B cell (primary cell): ENCODE measurements around the gene LMO1. TPM values are rescaled to one million over a fixed set of nuclear protein-coding genes. Genes with fewer than 3 reads are reported as not detected.

Experiments used
- ATAC-seq: fragments of 200-7000 bp; cut with Tn5 transposase; one replicate; pipeline ENCODE4 v1.10.0; 2021; ENCODE audit warnings: low read depth, mild to moderate bottlenecking, moderate number of reproducible peaks, moderate library complexity
- CTCF ChIA-PET: fragments of 350-600 bp; sonication (Branson Sonifier 250); formaldehyde crosslinking; loops from one replicate; lab custom pipeline; 2021; ENCODE audit warnings: antibody characterized with exemption, inconsistent platforms; lab: Charles Lee
- POLR2A ChIA-PET: fragments of 350-600 bp; sonication (Branson Sonifier 250); formaldehyde crosslinking; loops from one replicate; lab custom pipeline; 2021; ENCODE audit warnings: antibody characterized with exemption; lab: Charles Lee
- DNase-seq: peaks from one replicate; pipeline ENCODE4 v3.0.0; 2013
- H2AFZ ChIP-seq: 2 replicates; pipeline ENCODE4 v1.6.1; 2012; ENCODE audit warnings: mild to moderate bottlenecking, low read depth, low read length; ENCODE audit not compliant: insufficient read depth, poor library complexity, severe bottlenecking
- H3K27ac ChIP-seq, 2 donors: 1 replicate in 1 of 2; 2 replicates in 1 of 2; pipeline ENCODE4 v1.5.1; 2012 to 2013; ENCODE audit warnings: low read length in 2 of 2, mild to moderate bottlenecking in 2 of 2, moderate library complexity in 1 of 2
- H3K27me3 ChIP-seq, 4 experiments: fragments of 200-600 bp in 1 of 4; sonication (generic) in 1 of 4; replicated peaks in 1 of 4; 1 replicate in 2 of 4; 2 replicates in 2 of 4; pipeline versions ENCODE4 v1.6.1 to v1.7.0; 2013 to 2016; ENCODE audit warnings: low read length in 3 of 4, mild to moderate bottlenecking in 2 of 4, mixed read lengths in 1 of 4, moderate library complexity in 1 of 4; ENCODE audit not compliant: insufficient read depth in 4 of 4, control insufficient read depth in 3 of 4; ENCODE audit errors: control extremely low read depth in 1 of 4
- H3K36me3 ChIP-seq, 2 experiments: replicated peaks in 1 of 2; 1 replicate in 1 of 2; 2 replicates in 1 of 2; pipeline versions ENCODE4 v1.6.1 to v1.7.1; 2013; ENCODE audit warnings: low read length in 1 of 2; ENCODE audit not compliant: insufficient read depth in 2 of 2, control insufficient read depth in 1 of 2; ENCODE audit errors: control extremely low read depth in 1 of 2, extremely low read depth in 1 of 2
- H3K4me1 ChIP-seq, 2 donors: fragments of 200-600 bp in 1 of 2; sonication (generic) in 1 of 2; 1 replicate in 1 of 2; 2 replicates in 1 of 2; pipeline versions ENCODE4 v1.5.1 to v1.6.1; 2013 to 2017; ENCODE audit warnings: low read length in 2 of 2; ENCODE audit not compliant: control insufficient read depth in 2 of 2, insufficient read depth in 2 of 2
- H3K4me2 ChIP-seq: replicated peaks from 2 replicates; pipeline ENCODE3; 2012; ENCODE audit warnings: mild to moderate bottlenecking, low read depth, low read length; ENCODE audit not compliant: poor library complexity, severe bottlenecking
- H3K4me3 ChIP-seq, 5 experiments: fragments of 200-600 bp in 1 of 5; sonication (generic) in 1 of 5; 1 replicate in 3 of 5; 2 replicates in 2 of 5; pipeline versions ENCODE4 v1.5.1 to v1.7.0; 2011 to 2016; ENCODE audit warnings: low read length in 4 of 5, mild to moderate bottlenecking in 4 of 5, low read depth in 2 of 5, control low read depth in 1 of 5, moderate library complexity in 1 of 5; ENCODE audit not compliant: insufficient read depth in 1 of 5; ENCODE audit errors: control extremely low read depth in 1 of 5, extremely low read depth in 1 of 5
- H3K79me2 ChIP-seq: fragments of 200-600 bp; sonication (generic); one replicate; pipeline ENCODE4 v1.6.0; 2016; ENCODE audit warnings: low read length; ENCODE audit not compliant: control insufficient read depth, insufficient read depth
- H3K9ac ChIP-seq: fragments of 200-600 bp; sonication (generic); 2 replicates; pipeline ENCODE4 v1.6.1; 2017; ENCODE audit warnings: mild to moderate bottlenecking, low read length, moderate library complexity
- H3K9me3 ChIP-seq, 3 donors: one replicate each; pipeline versions ENCODE4 v1.6.1 to v1.7.1; 2013; ENCODE audit warnings: low read length in 2 of 3; ENCODE audit not compliant: control insufficient read depth in 2 of 3, insufficient read depth in 1 of 3; ENCODE audit errors: control extremely low read depth in 1 of 3
- H4K20me1 ChIP-seq: 2 replicates; pipeline ENCODE4 v1.6.0; 2012; ENCODE audit warnings: mild to moderate bottlenecking, low read length; ENCODE audit not compliant: insufficient read depth, control insufficient read depth, poor library complexity, severe bottlenecking
- H3K27ac Mint-ChIP-seq: one replicate; pipeline ENCODE4 v1.8.0; 2021; ENCODE audit warnings: mixed read lengths
- H3K27me3 Mint-ChIP-seq: one replicate; pipeline ENCODE4 v1.8.0; 2021; ENCODE audit warnings: mixed read lengths
- H3K4me1 Mint-ChIP-seq: one replicate; pipeline ENCODE4 v1.8.0; 2021; ENCODE audit warnings: mixed read lengths
- H3K4me3 Mint-ChIP-seq: one replicate; pipeline ENCODE4 v1.8.0; 2021; ENCODE audit warnings: mixed read lengths
- H3K9me3 Mint-ChIP-seq: one replicate; pipeline ENCODE4 v1.8.0; 2022; ENCODE audit warnings: mixed read lengths; ENCODE audit not compliant: insufficient read depth
- EZH2 ChIP-seq: IDR thresholded peaks from 2 replicates; pipeline ENCODE4 v1.6.1; 2012; ENCODE audit warnings: borderline replicate concordance, low read depth, mild to moderate bottlenecking, moderate library complexity, low read length; ENCODE audit not compliant: insufficient read depth, poor library complexity, severe bottlenecking
- WGBS: methylation state at CpG from one replicate; pipeline ENCODE4 v1.1.5; 2013; ENCODE audit warnings: missing lambda C conversion rate; ENCODE audit not compliant: insufficient coverage; 5-methylcytosine and 5-hydroxymethylcytosine counted together
- intact Hi-C: fragments of 100-400 bp; cut with micrococcal nuclease; formaldehyde crosslinking; loops from one replicate; pipeline ENCODE4 v1.10.0; 2022
- polyA plus RNA-seq: library from polyadenylated mRNA; depleted of rRNA; stranded (reverse); fragments of >200 nt; gene quantifications from 2 replicates; pipeline ENCODE4 v1.2.3, GENCODE V29; 2012
- total RNA-seq, 2 donors: library from RNA; stranded (reverse); fragments of 120-200 nt in 1 of 2; gene quantifications; 1 replicate in 1 of 2; 2 replicates in 1 of 2; pipeline versions ENCODE4 v1.2.3 to v1.2.4, GENCODE V29; 2013 to 2022
- TF ChIP-seq, protein P1 (sequence below): fragments of 200-600 bp; IDR thresholded peaks from one replicate; pipeline ENCODE4 v1.8.0; 2022; ENCODE audit warnings: antibody characterized with exemption, mild to moderate bottlenecking

LMO1 gene
- total and polyA plus RNA-seq, 2 donors (not counting 1 experiment from before 2014, with no cell fraction given), result 0.22 TPM; not detected in 1

DNA sequence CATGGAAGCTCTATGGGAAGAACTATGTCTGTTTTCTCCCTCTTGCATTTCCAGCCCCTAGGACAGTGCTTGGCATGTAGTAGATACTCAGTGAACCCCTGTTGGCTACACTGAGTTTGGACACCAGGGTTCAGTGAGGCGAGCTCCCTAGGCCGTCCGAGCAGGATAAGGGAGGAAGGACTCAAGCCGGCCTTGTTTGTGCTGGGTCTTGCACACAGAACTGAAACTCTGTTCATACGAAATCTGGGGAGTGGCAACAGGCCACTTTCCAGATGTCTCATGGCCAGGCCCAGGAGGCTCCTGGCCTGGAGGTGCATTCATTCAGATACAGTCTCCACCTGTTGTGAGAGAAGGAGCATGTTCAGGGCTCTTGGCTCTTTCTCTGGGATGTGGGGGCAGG lies 23.6 kb upstream of the LMO1 start:
- CTCF ChIA-PET, result interaction anchor here (1.5 kb wide), 1 partner anchor 24 kb away, joined by 3 read pairs; the partner anchor contains the start of gene LMO1
- H3K4me2 ChIP-seq, result no peak overlapping the region
- H3K36me3 ChIP-seq, result no peaks in the 10 kb centered on the region

DNA sequence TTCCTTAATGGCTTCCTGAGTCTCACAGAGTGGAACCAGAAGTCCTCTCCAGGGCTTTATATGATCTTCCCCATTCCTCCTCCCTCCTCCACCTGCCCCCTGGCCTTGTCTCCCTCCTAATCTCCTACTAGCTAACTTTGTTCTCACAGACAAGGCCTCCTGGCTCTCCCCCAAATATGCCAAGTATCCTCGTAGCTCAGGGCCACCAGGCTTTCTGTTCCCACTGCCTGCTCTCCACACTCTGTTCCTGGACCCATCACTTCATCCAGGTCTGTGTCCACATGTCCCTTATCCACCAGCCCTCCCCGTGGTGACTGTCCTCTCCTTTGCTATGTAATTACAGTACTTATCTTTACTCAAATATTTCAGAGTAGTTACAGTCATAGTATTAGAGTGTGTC lies 23.2 kb upstream of the LMO1 start:
- Mint-ChIP-seq H3K9me3 (no peaks in the 10 kb centered on the region), H3K4me3 (no peak overlapping the region), H3K4me1 (no peaks in the 10 kb centered on the region), H3K27ac (no peak overlapping the region), H3K27me3 (peaks cover 8% of the 10 kb centered on the region)
- Histone ChIP-seq H3K79me2 (no peaks in the 10 kb centered on the region), H4K20me1 (no peaks in the 10 kb centered on the region), H3K9me3 (no peaks in the 10 kb centered on the region), H3K4me2 (no peak overlapping the region), H3K9ac (no peak overlapping the region), H3K4me3 (no peak overlapping the region), H2AFZ (no peak overlapping the region), H3K27me3 (peaks cover 0 to 8% (median 1%) of the 10 kb centered on the region in 4 experiments), H3K4me1 (no peaks in the 10 kb centered on the region), H3K36me3 (no peaks in the 10 kb centered on the region), H3K27ac (no peak overlapping the region)
- ChIA-PET CTCF (interaction anchor here (1.5 kb wide), 1 partner anchor 23 kb away, joined by 3 read pairs; the partner anchor contains the start of gene LMO1), POLR2A (no interaction called here)
- no peak for ATAC-seq
- DNase-seq, result no peak
- no peak for TF ChIP-seq EZH2
- TF ChIP-seq, protein P1, sequence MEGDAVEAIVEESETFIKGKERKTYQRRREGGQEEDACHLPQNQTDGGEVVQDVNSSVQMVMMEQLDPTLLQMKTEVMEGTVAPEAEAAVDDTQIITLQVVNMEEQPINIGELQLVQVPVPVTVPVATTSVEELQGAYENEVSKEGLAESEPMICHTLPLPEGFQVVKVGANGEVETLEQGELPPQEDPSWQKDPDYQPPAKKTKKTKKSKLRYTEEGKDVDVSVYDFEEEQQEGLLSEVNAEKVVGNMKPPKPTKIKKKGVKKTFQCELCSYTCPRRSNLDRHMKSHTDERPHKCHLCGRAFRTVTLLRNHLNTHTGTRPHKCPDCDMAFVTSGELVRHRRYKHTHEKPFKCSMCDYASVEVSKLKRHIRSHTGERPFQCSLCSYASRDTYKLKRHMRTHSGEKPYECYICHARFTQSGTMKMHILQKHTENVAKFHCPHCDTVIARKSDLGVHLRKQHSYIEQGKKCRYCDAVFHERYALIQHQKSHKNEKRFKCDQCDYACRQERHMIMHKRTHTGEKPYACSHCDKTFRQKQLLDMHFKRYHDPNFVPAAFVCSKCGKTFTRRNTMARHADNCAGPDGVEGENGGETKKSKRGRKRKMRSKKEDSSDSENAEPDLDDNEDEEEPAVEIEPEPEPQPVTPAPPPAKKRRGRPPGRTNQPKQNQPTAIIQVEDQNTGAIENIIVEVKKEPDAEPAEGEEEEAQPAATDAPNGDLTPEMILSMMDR, result no peak
- intact Hi-C loops, result no loop called here
- 87% methylated on average over 1 of the region's 2 CpGs for WGBS

More for the DNA sequence above, 23.6 kb upstream of the LMO1 start:
- DNase-seq, result no peak
- H2AFZ ChIP-seq, result no peak overlapping the region
- H3K27ac ChIP-seq, result no peak overlapping the region
- intact Hi-C loops, result no loop called here
- POLR2A ChIA-PET, result no interaction called here
- H3K4me1 Mint-ChIP-seq, result no peaks in the 10 kb centered on the region
- no peak for TF ChIP-seq EZH2
- TF ChIP-seq, protein P1, result no peak
- no peaks in the 10 kb centered on the region for H3K9me3 ChIP-seq
- H4K20me1 ChIP-seq, result no peaks in the 10 kb centered on the region
- no peaks in the 10 kb centered on the region for H3K4me1 ChIP-seq
- H3K4me3 Mint-ChIP-seq, result no peak overlapping the region
- 71% methylated on average over 5 of the region's 5 CpGs for WGBS
- H3K9ac ChIP-seq, result no peak overlapping the region
- no peaks in the 10 kb centered on the region for H3K79me2 ChIP-seq
- H3K9me3 Mint-ChIP-seq, result no peaks in the 10 kb centered on the region
- peaks cover 0 to 8% (median 1%) of the 10 kb centered on the region in 4 experiments for H3K27me3 ChIP-seq
- H3K4me3 ChIP-seq, result no peak overlapping the region
- peaks cover 8% of the 10 kb centered on the region for H3K27me3 Mint-ChIP-seq
- H3K27ac Mint-ChIP-seq, result no peak overlapping the region
- no peak for ATAC-seq
